HG03280 (cell line): ENCODE measurements around the gene NUFIP1.
"Not testable (repeated sequence)": the region's sequence is repeated elsewhere in the genome, so short reads cannot be mapped to it uniquely, and the experiment has no call there.

Experiments used
- ATAC-seq: cut with Tn5 transposase; IDR thresholded peaks from one replicate; pipeline ENCODE4 v1.9.1; 2021; ENCODE audit warnings: mild to moderate bottlenecking, moderate library complexity; ENCODE audit not compliant: unreplicated experiment

NUFIP1 gene

DNA sequence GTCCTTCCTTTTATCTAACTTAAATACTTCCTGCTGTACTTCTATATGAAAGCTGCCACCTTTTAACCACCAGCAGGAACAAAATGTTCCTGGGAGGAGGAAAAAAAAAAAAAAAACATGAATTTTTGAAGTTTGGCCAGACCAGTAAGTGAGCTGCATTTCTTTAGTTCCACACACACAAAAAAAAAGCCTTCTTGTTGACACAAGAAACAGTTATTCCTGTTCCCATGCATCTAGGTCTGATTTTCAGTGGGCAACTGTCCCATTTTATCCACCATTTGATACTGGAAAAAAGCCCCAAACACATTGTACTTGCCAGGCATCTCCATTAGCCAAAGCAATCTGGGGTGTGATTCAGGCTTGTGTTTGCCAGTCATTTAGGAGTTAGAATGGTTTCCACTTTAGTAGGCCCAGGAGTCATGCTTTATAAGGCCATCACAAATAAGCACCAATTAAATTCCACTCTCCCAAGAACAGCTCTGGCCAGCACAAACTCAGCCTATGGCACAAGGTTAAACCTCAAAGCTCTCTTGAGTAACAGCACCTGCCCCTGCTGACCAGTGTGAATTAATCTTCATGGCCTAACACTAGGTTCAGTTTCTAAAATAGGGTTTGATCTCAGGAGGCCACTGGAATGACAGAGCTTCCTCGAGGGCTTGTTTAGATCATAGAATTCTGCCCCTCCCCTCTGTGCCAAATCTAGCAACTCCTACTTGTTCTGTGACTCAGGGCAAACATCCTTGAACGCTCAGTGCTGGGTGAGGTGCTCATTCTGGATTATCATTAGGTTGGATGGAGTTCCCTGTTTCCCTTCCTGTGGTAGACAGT is 67.1 kb downstream of the NUFIP1 start:
- ATAC-seq = no peak

DNA sequence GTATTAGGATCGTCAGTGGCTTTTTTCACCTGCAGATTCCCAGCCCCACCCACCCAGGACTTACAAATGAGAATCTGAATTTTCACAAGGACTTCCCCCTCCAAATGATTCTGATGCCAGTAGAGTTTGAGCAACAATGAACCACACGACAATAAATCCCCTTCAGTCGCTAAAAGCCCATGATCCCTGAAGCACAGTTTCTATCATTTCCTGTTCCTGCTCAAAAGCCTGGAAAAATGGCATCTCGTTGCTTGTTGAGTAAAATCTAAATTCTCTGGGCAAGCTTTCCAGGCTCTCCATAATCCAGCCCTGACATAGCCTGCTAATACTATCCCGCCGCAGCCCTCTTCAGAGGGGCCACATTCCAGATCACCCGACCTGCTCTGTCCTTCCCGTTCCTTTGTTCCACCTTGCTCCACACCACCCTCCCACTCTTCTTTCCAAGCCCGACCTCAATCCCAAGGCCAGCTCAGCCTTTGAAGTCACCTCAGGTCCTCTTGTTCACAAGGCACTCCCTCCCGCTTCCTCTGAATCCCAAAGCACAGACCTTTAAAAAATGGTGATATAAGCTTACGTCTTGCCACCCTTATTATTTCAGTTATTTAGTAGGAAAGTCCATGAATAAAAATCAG is 67.9 kb downstream of the NUFIP1 start:
- no peak for ATAC-seq

DNA sequence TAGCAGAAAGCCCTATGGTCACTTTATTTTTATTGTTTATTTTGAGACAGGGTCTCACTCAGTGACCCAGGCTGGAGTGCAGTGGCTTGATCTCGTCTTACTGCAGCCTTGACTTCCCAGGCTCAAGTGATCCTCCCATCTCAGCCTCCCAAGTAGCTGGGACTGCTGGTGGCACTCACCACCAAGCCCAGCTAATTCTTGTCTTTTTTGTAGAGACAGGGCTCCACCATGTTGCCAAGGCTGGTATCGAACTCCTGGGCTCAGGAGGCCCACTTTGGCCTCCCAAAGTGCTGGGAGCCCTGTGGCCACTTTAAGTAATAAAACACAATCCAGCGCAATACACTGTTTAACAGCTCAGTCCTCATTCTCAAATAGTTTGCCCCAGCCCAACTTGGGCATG is 69.3 kb downstream of the NUFIP1 start:
- no peak for ATAC-seq

DNA sequence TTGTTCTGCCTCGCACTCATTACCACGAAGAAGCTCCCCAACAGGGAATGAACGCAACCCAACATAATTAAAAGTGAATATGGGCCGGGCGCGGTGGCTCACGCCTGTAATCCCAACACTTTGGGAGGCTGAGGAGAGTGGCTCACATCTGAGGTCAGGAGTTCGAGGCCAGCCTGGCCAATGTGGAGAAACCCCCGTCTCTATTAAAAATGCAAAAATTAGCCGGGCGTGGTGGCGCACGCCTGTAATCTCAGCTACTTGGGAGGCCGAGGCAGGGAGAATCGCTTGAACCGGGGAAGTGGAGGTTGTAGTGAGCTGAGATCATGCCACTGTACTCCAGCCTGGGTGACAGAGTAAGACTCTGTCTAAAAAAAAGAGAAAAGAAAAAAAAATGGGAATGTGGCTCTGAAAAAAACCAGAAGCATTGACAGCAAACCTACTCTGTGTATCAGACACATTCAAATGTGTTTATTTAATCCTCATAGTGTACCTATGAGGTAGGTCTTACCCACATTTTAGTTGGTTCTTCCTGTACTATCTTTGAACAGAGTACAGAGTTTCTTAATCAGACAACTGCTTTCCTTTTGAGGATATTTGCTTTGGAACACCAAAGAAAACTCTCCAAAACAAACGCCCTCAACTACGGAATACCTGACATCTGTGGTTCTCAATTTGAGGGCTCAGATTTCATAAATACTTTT is 70.0 kb downstream of the NUFIP1 start:
- ATAC-seq = no peak

DNA sequence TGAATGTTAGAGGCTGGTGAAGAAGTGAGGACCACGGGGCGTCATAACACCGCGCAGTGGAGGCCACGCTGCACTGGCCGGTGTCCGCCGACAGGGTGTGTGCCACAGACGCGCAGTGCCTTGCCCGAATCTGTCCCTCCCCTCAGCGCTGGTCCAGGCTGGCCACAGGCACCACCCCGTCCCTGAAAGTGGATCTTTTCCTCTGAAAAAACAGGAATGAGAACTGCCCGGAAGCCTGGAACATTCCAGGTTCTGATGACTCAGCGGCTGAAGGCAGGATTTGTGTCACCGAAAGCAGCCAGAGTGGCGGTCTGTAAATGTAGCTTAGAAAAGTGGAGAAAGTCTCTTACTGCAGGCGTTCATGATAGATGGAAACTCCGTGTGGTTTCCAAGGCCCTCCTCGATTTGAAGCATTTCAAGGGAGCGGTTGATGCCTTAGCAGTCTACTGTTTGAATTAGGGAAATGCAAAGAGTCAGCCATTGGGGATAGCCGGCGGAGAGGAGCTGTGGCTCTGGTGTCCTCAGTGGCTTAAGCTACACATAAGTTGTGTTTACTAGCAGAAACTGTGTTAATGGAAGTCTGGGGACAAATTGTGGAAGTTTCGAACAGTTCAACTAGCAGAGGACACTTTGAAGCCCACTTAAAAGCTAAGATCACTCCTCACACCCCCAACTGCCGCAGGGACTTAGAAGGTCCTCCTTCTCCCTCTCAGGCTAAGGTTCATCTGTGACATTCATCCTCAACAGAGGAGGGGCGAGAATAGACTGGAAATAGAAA is 70.8 kb downstream of the NUFIP1 start:
- ATAC-seq = peak; percentile 82

DNA sequence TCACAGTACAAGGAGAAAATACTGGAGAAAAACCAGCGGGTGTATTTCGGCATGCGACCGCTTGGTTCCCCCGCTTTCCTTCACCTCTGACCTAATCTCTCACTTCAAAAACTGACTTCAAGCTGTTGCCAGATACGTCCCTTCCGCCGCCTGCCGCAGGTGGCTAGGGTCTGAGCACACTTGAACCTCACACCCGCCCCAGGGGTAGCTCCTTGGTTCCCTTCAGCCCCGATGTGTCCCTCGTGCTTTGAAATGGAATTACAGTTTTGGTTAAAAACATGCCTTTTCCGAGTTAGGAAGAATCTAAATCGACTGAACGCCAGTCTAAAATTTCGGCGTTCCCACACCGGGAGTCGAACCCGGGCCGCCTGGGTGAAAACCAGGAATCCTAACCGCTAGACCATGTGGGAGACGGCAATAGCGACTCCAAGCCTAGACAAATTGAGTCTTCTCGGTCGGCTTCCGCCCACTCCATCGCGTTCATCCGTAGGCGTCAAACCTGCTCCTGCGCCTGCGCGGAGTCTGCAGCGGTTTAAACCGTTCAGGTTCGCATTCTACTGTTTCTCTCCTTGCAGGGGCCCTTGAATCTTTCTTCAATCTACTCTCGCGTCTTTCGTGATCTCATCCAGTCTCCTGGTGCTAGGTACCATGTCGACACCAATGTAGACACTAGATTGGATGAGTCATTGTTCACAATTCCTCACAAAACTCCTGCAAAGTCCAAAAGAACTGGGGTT is 71.5 kb downstream of the NUFIP1 start:
- ATAC-seq = peak; percentile 87

DNA sequence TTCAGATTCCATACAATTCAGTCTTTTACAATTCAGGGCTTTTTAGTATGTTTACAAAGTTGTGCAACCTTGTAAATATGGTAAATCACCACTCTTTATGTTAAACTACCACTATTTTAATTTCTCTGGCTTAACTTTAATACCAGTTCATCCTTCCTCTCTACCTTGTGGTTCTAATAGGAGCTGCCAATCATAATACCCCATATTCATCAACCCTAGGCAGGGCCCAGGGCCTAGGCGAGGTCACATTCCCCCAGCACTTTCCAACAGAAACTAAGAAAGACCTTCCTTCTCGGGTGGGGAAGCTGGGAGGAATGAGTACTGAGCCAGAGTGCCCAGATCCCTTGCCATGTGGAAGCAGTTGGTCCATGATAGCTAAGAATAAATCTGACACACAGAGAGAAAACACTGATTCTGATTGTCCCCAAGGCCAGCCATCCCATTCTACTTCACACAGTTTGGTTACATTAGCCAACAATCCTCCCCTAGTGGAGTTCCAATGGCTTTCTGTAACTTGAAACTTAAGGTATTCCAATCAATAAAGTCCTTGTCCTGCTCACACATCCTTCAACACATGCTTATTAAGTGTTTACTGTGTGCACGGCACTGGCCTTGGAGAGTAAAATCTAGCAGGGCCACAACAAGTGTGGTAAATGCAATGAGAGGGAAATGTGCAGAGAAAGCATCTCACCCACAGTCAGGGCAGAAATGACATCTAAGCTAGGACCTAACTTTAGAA is 76.8 kb downstream of the NUFIP1 start:
- no peak for ATAC-seq

DNA sequence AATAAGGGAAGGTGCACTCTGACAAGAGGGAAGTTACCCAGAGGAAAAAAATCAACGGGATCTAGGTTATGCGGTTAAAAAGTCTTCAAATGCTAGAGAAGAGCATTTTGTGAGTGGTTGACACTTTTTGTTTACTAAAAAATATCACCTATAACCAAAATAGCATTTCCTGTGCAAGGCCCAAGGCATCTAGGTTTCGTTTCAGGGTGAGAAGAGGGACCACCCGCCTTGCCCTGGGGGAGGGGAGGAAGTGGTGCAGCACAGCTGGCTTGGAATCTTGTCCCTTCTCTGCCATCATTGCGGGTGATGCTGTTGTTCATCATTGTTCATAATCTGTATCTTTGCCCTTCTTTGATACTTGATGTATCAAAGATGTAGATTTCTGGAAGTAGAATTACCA is 80.6 kb downstream of the NUFIP1 start:
- ATAC-seq = no peak

DNA sequence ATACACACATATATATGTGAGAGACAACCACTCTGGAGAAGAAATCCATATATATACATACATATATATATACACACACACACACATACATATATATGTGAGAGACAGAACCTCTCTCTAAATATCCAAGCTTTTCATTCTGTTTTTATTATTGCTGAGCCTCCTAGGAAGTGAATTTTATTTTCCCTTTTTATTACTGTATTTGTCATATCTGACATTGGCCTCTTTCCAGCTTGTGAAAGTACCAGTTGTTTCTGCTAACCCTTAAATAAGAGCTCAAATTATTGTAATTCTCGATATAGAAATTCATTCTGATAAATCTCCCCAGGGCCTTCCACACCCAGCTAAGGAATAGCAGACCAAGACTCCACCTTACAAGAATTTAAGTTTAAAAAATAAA is 81.0 kb downstream of the NUFIP1 start:
- ATAC-seq = no peak

DNA sequence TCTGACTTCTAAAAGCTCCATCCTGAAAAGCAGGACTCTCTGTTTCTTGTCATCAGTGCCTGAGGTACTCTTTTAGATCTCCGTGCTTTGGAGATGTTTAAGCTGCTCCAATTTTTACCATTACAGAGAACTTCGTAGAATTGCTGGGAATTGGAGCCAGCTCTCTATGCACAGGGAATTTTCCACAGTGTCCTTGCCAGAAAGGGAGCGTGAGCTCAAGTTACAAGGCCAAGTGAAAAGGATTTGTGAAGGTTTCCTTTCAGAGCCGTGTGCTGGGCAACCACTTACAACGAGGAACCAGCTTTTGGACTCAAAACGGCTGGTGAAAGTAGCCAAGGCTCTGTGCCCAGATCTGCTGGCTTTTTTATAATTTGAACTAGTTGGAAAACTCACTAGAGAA is 82.6 kb downstream of the NUFIP1 start:
- ATAC-seq = no peak

DNA sequence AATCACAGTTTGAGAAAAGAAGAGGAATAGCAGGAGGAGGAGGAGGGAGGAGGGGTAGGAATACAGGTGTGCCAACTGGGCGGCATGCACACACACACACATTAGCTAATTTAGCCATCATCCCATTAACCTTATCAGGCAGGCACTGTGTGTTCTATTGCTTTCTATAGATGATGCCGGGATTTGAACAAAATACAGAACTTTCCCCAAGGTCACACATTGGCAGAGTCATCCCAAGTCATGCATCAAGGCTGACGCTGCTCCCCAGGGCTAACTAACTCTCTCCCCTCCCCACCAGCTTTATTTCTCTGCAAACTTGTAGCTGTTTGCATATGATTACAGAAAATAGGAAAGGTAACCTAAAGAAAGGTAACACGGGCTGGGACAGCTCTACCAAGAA is 83.0 kb downstream of the NUFIP1 start:
- ATAC-seq = no peak

DNA sequence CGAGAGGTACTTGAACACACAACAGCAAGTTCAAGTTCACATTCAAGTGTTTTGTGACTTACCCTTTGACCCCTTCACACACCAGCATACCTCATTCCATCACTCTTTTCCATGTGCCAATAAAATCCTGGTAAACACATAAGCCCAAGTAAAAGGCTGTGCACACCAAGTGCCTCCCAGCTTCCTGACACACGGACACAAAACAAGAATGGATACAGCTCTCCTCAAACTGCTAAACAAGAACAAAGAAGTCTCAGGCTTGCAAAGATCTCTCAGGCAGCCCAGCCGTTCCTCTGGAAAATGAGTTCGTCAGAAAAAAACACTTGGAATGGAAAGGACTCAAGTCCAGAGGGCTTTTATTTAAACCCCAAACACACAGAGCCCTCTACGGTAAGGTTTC is 83.7 kb downstream of the NUFIP1 start:
- ATAC-seq = no peak

DNA sequence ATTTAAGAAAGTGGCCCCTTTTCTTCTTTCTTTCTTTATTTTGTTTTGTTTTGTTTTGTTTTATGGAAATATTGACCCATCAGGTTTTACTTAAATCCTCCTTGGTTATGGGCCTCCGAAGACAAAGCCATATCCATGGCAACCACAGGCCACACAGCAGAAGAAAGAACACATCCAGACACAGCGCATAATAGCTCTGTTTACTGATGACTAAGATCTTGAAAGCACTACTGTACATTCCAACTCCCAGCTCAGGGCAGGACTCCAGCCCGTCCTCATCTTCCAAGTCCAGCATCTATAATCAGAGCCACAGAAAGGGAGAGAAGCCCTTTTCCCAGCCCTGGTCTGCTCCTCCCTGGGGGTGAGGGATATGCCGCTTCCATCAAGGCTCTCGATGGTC is 84.3 kb downstream of the NUFIP1 start:
- no peak for ATAC-seq

DNA sequence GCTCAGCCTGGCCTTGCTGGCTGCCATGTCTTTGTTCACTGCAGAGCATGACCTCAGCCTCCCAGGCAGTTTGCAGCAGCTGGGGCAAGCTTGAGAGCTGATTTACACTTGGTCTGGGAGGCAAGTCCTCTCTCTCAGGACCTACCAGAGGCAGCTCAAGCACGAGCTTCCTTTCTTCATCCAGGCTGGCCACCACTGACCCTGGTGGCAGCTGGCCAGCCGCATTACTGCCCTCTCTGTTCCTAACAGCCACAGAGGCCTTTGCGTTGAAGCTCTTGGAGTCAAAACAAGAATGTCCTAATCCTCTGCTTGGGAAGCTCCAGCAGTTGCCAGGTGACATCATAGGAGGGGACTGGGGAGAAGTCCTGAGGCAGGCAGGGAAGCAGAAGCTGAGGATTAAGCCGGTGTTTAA is 85.7 kb downstream of the NUFIP1 start:
- ATAC-seq = no peak

DNA sequence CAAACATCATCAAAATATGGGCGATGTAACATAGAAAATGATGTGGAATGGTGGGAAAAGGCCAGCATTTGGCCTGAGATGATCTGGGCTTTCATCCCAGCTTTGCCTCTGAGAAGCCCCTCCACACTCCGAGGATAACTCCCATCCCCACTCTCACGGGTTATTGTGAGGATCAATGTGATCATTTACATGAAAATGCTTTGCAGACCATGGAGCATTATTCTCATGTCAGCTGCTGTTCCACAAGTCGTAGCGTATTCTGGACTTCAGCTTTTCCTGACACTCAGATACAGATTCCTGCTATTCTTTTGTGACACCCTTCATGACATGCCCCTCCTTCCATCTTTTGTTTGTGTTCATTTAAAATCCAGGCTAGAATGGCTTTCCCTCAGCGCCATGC is 86.5 kb downstream of the NUFIP1 start:
- no peak for ATAC-seq

DNA sequence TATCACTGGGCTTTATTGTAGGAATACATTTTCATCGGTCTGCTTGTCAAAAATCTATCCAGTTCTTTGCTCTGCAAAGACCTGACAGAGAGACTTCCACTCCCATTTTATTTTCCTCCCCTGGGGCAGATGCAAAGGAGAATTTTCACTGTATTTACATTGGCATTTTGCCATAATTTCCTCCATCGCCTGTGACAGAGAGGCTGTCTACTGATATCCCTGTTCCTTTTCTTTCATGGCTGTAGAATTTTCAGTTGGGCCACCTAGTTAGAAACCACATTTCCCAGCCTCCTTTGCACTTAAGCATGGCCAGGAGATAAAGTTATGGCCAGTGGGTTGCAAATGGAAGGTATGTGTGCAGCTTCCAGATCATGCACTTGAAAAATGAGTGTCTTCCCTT is 89.3 kb downstream of the NUFIP1 start:
- no peak for ATAC-seq

DNA sequence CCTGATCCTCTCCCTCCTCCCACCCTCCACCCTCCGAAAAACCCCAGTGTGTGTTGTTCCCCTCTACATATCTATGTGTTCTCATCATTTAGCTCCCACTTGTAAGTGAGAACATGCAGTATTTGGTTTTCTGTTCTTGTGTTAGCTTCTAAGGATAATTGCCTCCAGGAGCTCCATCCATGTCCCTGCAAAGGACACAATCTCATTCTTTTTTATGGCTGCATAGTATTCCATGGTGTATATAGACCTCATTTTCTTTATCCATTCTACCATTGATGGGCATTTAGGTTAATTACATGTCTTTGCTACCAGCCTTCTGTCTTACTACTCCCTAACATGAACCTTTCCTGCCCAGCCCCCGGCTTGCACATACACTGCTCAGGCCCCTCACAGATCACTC is 91.0 kb downstream of the NUFIP1 start:
- ATAC-seq = not testable (repeated sequence)

DNA sequence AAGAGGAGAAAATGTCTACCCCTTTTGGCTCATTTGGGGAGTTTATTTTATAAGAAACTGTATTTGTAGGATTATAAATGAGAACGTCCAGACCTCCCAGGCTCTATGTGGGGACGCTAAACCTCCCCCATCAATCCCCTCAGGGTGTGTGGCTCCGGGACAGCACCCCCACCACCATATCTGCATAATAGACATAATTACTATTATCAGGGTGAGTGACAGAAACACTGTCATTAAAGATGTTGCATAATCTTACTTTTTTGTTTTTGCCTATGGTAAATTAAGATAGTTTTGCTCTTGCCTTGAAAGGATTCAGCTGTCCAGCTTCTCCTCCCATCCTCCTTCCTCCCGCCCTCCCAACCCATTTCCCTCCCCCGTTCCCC is 93.3 kb downstream of the NUFIP1 start:
- no peak for ATAC-seq

DNA sequence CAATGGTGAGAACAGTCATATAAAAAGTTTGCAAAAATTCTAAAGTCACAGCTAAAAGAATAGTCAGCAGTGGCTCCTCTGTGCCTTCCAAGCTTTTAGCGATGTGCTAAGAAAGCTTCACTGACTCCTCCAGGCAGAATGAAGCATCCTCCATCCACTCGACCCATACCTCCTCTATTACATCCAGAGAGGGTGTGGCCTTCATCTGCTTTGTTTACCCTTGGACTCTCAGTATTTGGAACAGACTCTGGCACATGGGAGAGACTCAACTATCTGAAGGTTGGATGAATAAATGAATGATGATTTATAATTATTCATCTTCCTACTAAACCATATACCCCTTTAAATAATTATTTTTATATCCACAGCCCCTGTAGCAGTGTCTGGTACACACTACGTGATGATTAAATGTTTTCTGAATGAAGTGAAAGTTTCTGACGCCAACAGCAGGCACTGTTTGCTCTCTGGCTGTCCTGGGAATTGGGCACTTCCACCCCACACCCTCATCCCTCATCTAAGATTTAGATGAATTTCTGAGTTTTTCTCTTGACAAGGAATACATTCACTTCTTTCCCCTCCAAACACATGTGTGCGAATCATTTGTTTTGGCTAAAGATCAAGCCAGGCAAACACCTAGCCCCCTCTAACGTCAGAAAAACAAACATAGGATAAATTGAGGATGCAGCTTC is 93.9 kb downstream of the NUFIP1 start:
- no peak for ATAC-seq
